A673 (cell line): ENCODE data around the gene OR2V1. TPM values are rescaled to one million over a fixed set of nuclear protein-coding genes. Genes with fewer than 3 reads are reported as not detected.
"Not testable (repeated sequence)": the region's sequence is repeated elsewhere in the genome, so short reads cannot be mapped to it uniquely, and the experiment has no call there.

Experiments
- BruUV-seq: library from RNA; stranded (reverse); fragments of 400-500 nt; replicated peaks from 2 replicates; lab custom pipeline; 2021; lab: Mats Ljungman, UMichigan
- CTCF ChIA-PET: fragments of 300-600 bp; sonication (Branson Sonifier 250); formaldehyde crosslinking; loops from one replicate; lab custom pipeline; 2022; ENCODE audit warnings: antibody characterized with exemption; lab: Charles Lee
- POLR2A ChIA-PET: fragments of 300-600 bp; sonication (Branson Sonifier 250); formaldehyde crosslinking; loops from one replicate; lab custom pipeline; 2022; ENCODE audit warnings: antibody characterized with exemption; ENCODE audit not compliant: low non-redundant PET; lab: Charles Lee
- DNase-seq: peaks from one replicate; pipeline ENCODE4 v3.0.0-alpha.2; 2015; ENCODE audit warnings: low spot score
- H3K27ac ChIP-seq: fragments of 200-600 bp; sonication (generic); 2 replicates; pipeline ENCODE4 v1.5.1; 2016; ENCODE audit warnings: mixed run types, low read depth, mild to moderate bottlenecking, mixed read lengths, antibody characterized with exemption, low read length; ENCODE audit not compliant: poor library complexity, severe bottlenecking
- H3K27me3 ChIP-seq: fragments of 200-600 bp; sonication (generic); replicated peaks from 2 replicates; pipeline ENCODE4 v1.6.1; 2017; ENCODE audit warnings: mixed run types, low read depth, mild to moderate bottlenecking, mixed read lengths, antibody characterized with exemption, low read length; ENCODE audit not compliant: insufficient read depth, poor library complexity
- H3K36me3 ChIP-seq: fragments of 200-600 bp; sonication (generic); 2 replicates; pipeline ENCODE4 v1.6.1; 2016; ENCODE audit warnings: mixed run types, mild to moderate bottlenecking, mixed read lengths, antibody characterized with exemption, low read length; ENCODE audit not compliant: insufficient read depth, poor library complexity, severe bottlenecking
- H3K4me1 ChIP-seq: fragments of 200-600 bp; sonication (generic); 2 replicates; pipeline ENCODE4 v1.6.1; 2017; ENCODE audit warnings: mixed run types, mild to moderate bottlenecking, mixed read lengths, antibody characterized with exemption, low read length; ENCODE audit not compliant: insufficient read depth, poor library complexity, severe bottlenecking
- H3K4me3 ChIP-seq: fragments of 200-600 bp; sonication (generic); 2 replicates; pipeline ENCODE4 v1.5.1; 2016; ENCODE audit warnings: low read depth, mixed run types, mild to moderate bottlenecking, mixed read lengths, low read length; ENCODE audit not compliant: poor library complexity, severe bottlenecking
- H3K9me3 ChIP-seq: fragments of 200-600 bp; sonication (generic); 2 replicates; pipeline ENCODE4 v1.6.1; 2016; ENCODE audit warnings: mixed run types, low read depth, mild to moderate bottlenecking, mixed read lengths, antibody characterized with exemption, low read length; ENCODE audit not compliant: poor library complexity, severe bottlenecking
- CTCF ChIP-seq: fragments of 300-800, 200-600 bp; sonication (generic); conservative IDR thresholded peaks from 2 replicates; pipeline ENCODE4 v1.5.1; 2017; ENCODE audit warnings: low read depth, mild to moderate bottlenecking, antibody characterized with exemption, low read length, moderate library complexity, mixed read lengths
- EZH2 ChIP-seq: fragments of 200-600 bp; sonication (generic); IDR thresholded peaks from 2 replicates; pipeline ENCODE4 v1.6.1; 2017; ENCODE audit warnings: borderline replicate concordance, low read depth, mild to moderate bottlenecking, mixed read lengths, antibody characterized with exemption, low read length; ENCODE audit not compliant: poor library complexity, severe bottlenecking
- intact Hi-C: fragments of 100-400 bp; cut with micrococcal nuclease; formaldehyde crosslinking; loops from one replicate; pipeline ENCODE4 v1.10.0; 2022; ENCODE audit not compliant: unreplicated experiment
- total RNA-seq: library from RNA; stranded (reverse); gene quantifications from 2 replicates; pipeline ENCODE4 v1.2.3, GENCODE V29; 2021

OR2V1 gene
- total RNA-seq, 1 experiment from 2014 or later: not detected

- no peaks in the 10 kb centered on the region for H3K36me3 ChIP-seq
- H3K4me3 ChIP-seq: no peak overlapping the region
- ChIA-PET POLR2A (no interaction called here), CTCF (no interaction called here)
- no TSS peak for BruUV-seq
- no peaks in the 10 kb centered on the region for H3K4me1 ChIP-seq
- DNase-seq: no peak
- intact Hi-C loops: loop anchor here (10.0 kb wide), 2 partner anchors 286 to 366 kb away; partner anchors contain the start of gene ZFP62
- no peaks in the 10 kb centered on the region for H3K9me3 ChIP-seq
- TF ChIP-seq EZH2 (no peak), CTCF (no peak)
- no peak overlapping the region for H3K27ac ChIP-seq
- no peaks in the 10 kb centered on the region for H3K27me3 ChIP-seq
Measured at GRCh38 chr5:181151146-181151545, 20.2 kb upstream of the OR2V1 start.

- BruUV-seq: no TSS peak
- DNase-seq: no peak
- H3K27me3 ChIP-seq: peaks cover 7% of the 10 kb centered on the region
- no peak overlapping the region for H3K27ac ChIP-seq
- TF ChIP-seq CTCF (no peak), EZH2 (no peak)
- H3K4me1 ChIP-seq: no peaks in the 10 kb centered on the region
- intact Hi-C loops: loop anchor here (10.0 kb wide), 2 partner anchors 285 to 365 kb away; partner anchors contain the start of gene ZFP62
- ChIA-PET POLR2A (no interaction called here), CTCF (no interaction called here)
- no peaks in the 10 kb centered on the region for H3K9me3 ChIP-seq
- H3K36me3 ChIP-seq: no peaks in the 10 kb centered on the region
- H3K4me3 ChIP-seq: no peak overlapping the region
Measured at GRCh38 chr5:181149806-181150733, 19.1 kb upstream of the OR2V1 start.

GRCh38 chr5:181149355-181149754, 18.4 kb upstream of the OR2V1 start:
- ChIA-PET CTCF (no interaction called here), POLR2A (no interaction called here)
- Histone ChIP-seq H3K4me3 (no peak overlapping the region), H3K27ac (no peak overlapping the region), H3K36me3 (no peaks in the 10 kb centered on the region), H3K9me3 (no peaks in the 10 kb centered on the region), H3K27me3 (peaks cover 7% of the 10 kb centered on the region), H3K4me1 (no peaks in the 10 kb centered on the region)
- intact Hi-C loops: no loop called here
- DNase-seq: no peak
- TF ChIP-seq CTCF (no peak), EZH2 (no peak)
- BruUV-seq: no TSS peak

- H3K27me3 ChIP-seq: peaks cover 20% of the 10 kb centered on the region
- H3K4me3 ChIP-seq, H3K4me1 ChIP-seq, H3K36me3 ChIP-seq, H3K27ac ChIP-seq, DNase-seq, CTCF ChIA-PET, intact Hi-C loops, BruUV-seq, H3K9me3 ChIP-seq, POLR2A ChIA-PET: not testable (repeated sequence)
Measured at GRCh38 chr5:181146927-181147636, 16.1 kb upstream of the OR2V1 start, which contains the start of gene OR2V2. Gene OR2V2, plus strand, starts transcription at chr5:181147586. Its CDS starts 7,357 bp downstream, at chr5:181154943.
